Left forelimb (tissue), 1 donor: ENCODE results near the gene MUC4.

ENCODE experiments used
- DNase-seq: peaks from one replicate; pipeline ENCODE4 v3.0.0-alpha.2; 2018; ENCODE audit warnings: low spot score

The MUC4 gene

DNA sequence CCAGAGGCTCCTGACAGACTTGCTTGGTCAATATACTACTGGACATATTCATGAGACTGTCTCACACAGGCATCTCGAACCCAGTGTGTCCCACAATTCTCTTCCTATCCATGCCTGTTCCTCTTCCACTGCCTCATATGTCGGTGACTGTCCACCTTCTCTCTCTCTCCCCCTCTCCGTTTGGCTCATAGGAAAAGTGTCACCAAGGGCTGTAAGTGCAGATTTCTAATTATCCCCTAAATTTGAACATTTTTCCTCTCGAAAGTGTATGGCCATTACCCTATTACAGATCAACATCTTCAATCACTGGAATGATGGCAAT is 113.4 kb downstream of the MUC4 start:
- DNase-seq = no peak

DNA sequence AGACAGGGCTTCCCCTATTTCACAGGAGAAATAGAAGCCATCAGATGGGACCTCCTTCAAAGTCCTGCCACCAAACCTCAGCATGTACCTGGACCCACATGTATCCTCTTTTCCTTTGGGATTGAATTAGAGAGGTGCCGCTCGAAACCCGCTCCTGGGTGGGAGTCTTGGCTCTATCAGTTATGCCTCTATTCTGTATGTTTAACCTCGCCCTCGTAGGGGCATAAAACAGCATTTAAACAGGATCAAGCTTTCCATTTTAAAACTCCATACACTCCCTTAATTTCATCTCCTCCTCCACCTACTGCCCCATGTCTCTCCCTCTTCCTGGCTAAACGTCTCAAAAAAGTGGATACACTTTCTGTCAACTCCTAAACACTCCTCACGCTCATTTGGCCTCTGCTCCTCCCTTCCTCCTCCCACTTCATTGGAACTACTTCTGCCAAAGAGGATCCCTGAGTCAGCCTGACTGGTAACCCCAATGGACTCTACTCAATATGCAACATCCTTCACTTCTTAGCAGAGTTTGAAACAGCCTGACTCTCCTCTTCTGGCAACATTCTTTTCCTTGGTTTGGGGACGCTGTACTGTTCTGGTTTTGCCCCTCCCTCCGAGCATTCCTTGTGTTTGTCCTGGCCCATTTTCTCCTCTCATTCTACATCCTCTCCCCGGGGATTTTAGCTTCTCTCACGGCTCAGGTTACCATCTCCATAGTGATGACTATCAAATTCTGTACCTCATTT is 114.0 kb downstream of the MUC4 start:
- no peak for DNase-seq
